ENCODE results near the gene FOXN3.

FOXN3 gene

GRCh38 chr14:89391556-89391955 is 25.5 kb downstream of the FOXN3 start:
- DNase-seq (ENCODE audit: low spot score) = no peak
- no peak for TF ChIP-seq CTCF (IDR thresholded peaks at IDR 0.05; ENCODE audit: extremely low read depth, missing control alignments)

- no peak for TF ChIP-seq CTCF (IDR thresholded peaks at IDR 0.05; ENCODE audit: extremely low read depth, missing control alignments)
- DNase-seq (ENCODE audit: low spot score) = no peak
Measured at GRCh38 chr14:89391123-89391522, 25.9 kb downstream of the FOXN3 start.

- no peak for DNase-seq (ENCODE audit: low spot score)
- no peak for TF ChIP-seq CTCF (IDR thresholded peaks at IDR 0.05; ENCODE audit: extremely low read depth, missing control alignments)
Measured at GRCh38 chr14:89388853-89389252, 28.2 kb downstream of the FOXN3 start.

GRCh38 chr14:89387922-89388685 is 28.9 kb downstream of the FOXN3 start:
- TF ChIP-seq CTCF (IDR thresholded peaks at IDR 0.05; ENCODE audit: extremely low read depth, missing control alignments) = no peak
- no peak for DNase-seq (ENCODE audit: low spot score)

GRCh38 chr14:89386212-89386886 is 30.7 kb downstream of the FOXN3 start:
- peak; percentile 20 for DNase-seq (ENCODE audit: low spot score)
- TF ChIP-seq CTCF (IDR thresholded peaks at IDR 0.05; ENCODE audit: extremely low read depth, missing control alignments) = peak; percentile 4

GRCh38 chr14:89384636-89385035 is 32.4 kb downstream of the FOXN3 start:
- no peak for TF ChIP-seq CTCF (IDR thresholded peaks at IDR 0.05; ENCODE audit: extremely low read depth, missing control alignments)
- no peak for DNase-seq (ENCODE audit: low spot score)

- TF ChIP-seq CTCF (IDR thresholded peaks at IDR 0.05; ENCODE audit: extremely low read depth, missing control alignments) = no peak
- DNase-seq (ENCODE audit: low spot score) = peak; percentile 32
Measured at GRCh38 chr14:89384023-89384422, 33.0 kb downstream of the FOXN3 start.
